ENCODE results near the gene RHOJ. TPM values are rescaled to one million over a fixed set of nuclear protein-coding genes. Genes with fewer than 3 reads are reported as not detected.

The RHOJ gene
- polyA plus RNA-seq, 1 donor from 2014 or later = 0.10 TPM

DNA sequence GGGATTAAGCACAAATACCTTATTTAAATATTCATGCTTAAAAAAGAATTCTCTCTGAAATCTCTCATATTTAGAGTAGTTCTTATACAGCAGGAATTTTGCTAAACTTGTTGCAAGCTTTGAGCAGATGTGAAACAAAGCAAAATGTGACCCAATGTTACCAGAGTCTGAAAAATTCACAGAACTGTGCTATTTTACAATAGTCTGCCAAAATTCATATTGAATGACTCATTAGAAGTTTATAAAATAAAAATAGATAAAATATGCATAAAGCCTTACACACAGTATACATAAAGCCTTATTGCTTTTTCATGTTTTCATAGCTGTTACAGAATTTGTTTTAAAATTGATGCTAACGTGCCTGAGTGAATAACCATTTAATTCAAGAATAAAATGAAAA lies 17.8 kb upstream of the RHOJ start:
- Histone ChIP-seq H3K27me3 (ENCODE audit: insufficient read depth, low read depth, low read length) (no peaks in the 10 kb centered on the region), H3F3A (ENCODE audit: insufficient read depth, low read length, poor library complexity, severe bottlenecking) (no peaks in the 10 kb centered on the region), H3K27ac (ENCODE audit: low read length) (no peak overlapping the region), H3K9ac (ENCODE audit: low read length) (no peak overlapping the region), H3K36me3 (ENCODE audit: insufficient read depth, low read length) (no peaks in the 10 kb centered on the region), H2AFZ (ENCODE audit: low read depth, low read length) (no peak overlapping the region), H3K4me2 (ENCODE audit: low read length) (no peak overlapping the region), H3K4me3 (ENCODE audit: low read length) (no peak overlapping the region), H3K9me2 (ENCODE audit: insufficient read depth, low read length) (no peaks in the 10 kb centered on the region), H3K9me3 (ENCODE audit: low read length) (no peaks in the 10 kb centered on the region), H3K79me2 (replicated peaks; ENCODE audit: insufficient read depth, low read length) (no peaks in the 10 kb centered on the region), H4K20me1 (ENCODE audit: insufficient read depth) (no peaks in the 10 kb centered on the region)
- TF ChIP-seq, protein P1, sequence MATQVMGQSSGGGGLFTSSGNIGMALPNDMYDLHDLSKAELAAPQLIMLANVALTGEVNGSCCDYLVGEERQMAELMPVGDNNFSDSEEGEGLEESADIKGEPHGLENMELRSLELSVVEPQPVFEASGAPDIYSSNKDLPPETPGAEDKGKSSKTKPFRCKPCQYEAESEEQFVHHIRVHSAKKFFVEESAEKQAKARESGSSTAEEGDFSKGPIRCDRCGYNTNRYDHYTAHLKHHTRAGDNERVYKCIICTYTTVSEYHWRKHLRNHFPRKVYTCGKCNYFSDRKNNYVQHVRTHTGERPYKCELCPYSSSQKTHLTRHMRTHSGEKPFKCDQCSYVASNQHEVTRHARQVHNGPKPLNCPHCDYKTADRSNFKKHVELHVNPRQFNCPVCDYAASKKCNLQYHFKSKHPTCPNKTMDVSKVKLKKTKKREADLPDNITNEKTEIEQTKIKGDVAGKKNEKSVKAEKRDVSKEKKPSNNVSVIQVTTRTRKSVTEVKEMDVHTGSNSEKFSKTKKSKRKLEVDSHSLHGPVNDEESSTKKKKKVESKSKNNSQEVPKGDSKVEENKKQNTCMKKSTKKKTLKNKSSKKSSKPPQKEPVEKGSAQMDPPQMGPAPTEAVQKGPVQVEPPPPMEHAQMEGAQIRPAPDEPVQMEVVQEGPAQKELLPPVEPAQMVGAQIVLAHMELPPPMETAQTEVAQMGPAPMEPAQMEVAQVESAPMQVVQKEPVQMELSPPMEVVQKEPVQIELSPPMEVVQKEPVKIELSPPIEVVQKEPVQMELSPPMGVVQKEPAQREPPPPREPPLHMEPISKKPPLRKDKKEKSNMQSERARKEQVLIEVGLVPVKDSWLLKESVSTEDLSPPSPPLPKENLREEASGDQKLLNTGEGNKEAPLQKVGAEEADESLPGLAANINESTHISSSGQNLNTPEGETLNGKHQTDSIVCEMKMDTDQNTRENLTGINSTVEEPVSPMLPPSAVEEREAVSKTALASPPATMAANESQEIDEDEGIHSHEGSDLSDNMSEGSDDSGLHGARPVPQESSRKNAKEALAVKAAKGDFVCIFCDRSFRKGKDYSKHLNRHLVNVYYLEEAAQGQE (IDR thresholded peaks at IDR 0.05; ENCODE audit: borderline replicate concordance) = no peak
- no peak for TF ChIP-seq EP300 (conservative IDR thresholded peaks at IDR 0.05; ENCODE audit: poor library complexity, severe bottlenecking)

GRCh38 chr14:63191211-63191610 lies 13.0 kb upstream of the RHOJ start:
- Histone ChIP-seq H3K79me2 (replicated peaks; ENCODE audit: insufficient read depth, low read length) (no peaks in the 10 kb centered on the region), H3K4me2 (ENCODE audit: low read length) (no peak overlapping the region), H2AFZ (ENCODE audit: low read depth, low read length) (no peak overlapping the region), H3K9me2 (ENCODE audit: insufficient read depth, low read length) (no peaks in the 10 kb centered on the region), H4K20me1 (ENCODE audit: insufficient read depth) (no peaks in the 10 kb centered on the region), H3K9me3 (ENCODE audit: low read length) (no peaks in the 10 kb centered on the region), H3F3A (ENCODE audit: insufficient read depth, low read length, poor library complexity, severe bottlenecking) (no peaks in the 10 kb centered on the region), H3K9ac (ENCODE audit: low read length) (no peak overlapping the region), H3K36me3 (ENCODE audit: insufficient read depth, low read length) (no peaks in the 10 kb centered on the region), H3K27ac (ENCODE audit: low read length) (no peak overlapping the region), H3K27me3 (ENCODE audit: insufficient read depth, low read depth, low read length) (no peaks in the 10 kb centered on the region), H3K4me3 (ENCODE audit: low read length) (no peak overlapping the region)
- TF ChIP-seq TAF1 (IDR thresholded peaks at IDR 0.05; ENCODE audit: low read depth) (no peak), RAD21 (conservative IDR thresholded peaks at IDR 0.05) (no peak), SMC3 (conservative IDR thresholded peaks at IDR 0.05; ENCODE audit: poor library complexity) (no peak), MXI1 (conservative IDR thresholded peaks at IDR 0.05; ENCODE audit: poor library complexity, severe bottlenecking) (no peak), EP300 (conservative IDR thresholded peaks at IDR 0.05; ENCODE audit: poor library complexity, severe bottlenecking) (no peak), EZH2 (IDR thresholded peaks at IDR 0.05; ENCODE audit: borderline replicate concordance, insufficient read depth, low read length, poor library complexity, severe bottlenecking) (no peak), POLR2AphosphoS5 (IDR thresholded peaks at IDR 0.05) (no peak)
- TF ChIP-seq, protein P1 (IDR thresholded peaks at IDR 0.05; ENCODE audit: borderline replicate concordance) = no peak
- TF ChIP-seq, protein P2, sequence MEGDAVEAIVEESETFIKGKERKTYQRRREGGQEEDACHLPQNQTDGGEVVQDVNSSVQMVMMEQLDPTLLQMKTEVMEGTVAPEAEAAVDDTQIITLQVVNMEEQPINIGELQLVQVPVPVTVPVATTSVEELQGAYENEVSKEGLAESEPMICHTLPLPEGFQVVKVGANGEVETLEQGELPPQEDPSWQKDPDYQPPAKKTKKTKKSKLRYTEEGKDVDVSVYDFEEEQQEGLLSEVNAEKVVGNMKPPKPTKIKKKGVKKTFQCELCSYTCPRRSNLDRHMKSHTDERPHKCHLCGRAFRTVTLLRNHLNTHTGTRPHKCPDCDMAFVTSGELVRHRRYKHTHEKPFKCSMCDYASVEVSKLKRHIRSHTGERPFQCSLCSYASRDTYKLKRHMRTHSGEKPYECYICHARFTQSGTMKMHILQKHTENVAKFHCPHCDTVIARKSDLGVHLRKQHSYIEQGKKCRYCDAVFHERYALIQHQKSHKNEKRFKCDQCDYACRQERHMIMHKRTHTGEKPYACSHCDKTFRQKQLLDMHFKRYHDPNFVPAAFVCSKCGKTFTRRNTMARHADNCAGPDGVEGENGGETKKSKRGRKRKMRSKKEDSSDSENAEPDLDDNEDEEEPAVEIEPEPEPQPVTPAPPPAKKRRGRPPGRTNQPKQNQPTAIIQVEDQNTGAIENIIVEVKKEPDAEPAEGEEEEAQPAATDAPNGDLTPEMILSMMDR (IDR thresholded peaks at IDR 0.05; ENCODE audit: poor library complexity, severe bottlenecking) = no peak
